ENCODE measurements around the gene CMTM2.
"Not testable (repeated sequence)": the region's sequence is repeated elsewhere in the genome, so short reads cannot be mapped to it uniquely, and the experiment has no call there.

Gene CMTM2

GRCh38 chr16:66621973-66622372, 42.7 kb downstream of the CMTM2 start:
- no peaks in the 10 kb centered on the region for H3K9me3 ChIP-seq (ENCODE audit: insufficient read depth, low read length)
- no peaks in the 10 kb centered on the region for H3K36me3 ChIP-seq (ENCODE audit: low read length)
- no peak overlapping the region for H3K27ac ChIP-seq (ENCODE audit: low read depth, low read length)
- H3K4me2 ChIP-seq (ENCODE audit: low read depth, low read length, poor library complexity, severe bottlenecking) = no peak overlapping the region
- no peaks in the 10 kb centered on the region for H4K20me1 ChIP-seq (ENCODE audit: low read depth, low read length)
- H3K79me2 ChIP-seq (ENCODE audit: insufficient read depth, low read length) = no peaks in the 10 kb centered on the region
- TF ChIP-seq CTCF (IDR thresholded peaks at IDR 0.05; ENCODE audit: insufficient read depth, low read length, poor library complexity, severe bottlenecking) = no peak
- TF ChIP-seq EZH2phosphoT487 (conservative IDR thresholded peaks at IDR 0.05; ENCODE audit: low read length) = no peak
- no peaks in the 10 kb centered on the region for H3F3A ChIP-seq (ENCODE audit: insufficient read depth)
- H3K9ac ChIP-seq (ENCODE audit: low read length) = no peak overlapping the region
- H3K9me2 ChIP-seq (replicated peaks; ENCODE audit: insufficient read depth, low read length) = no peaks in the 10 kb centered on the region
- no peak overlapping the region for H2AFZ ChIP-seq (ENCODE audit: low read depth, low read length, severe bottlenecking)
- H3K4me3 ChIP-seq (ENCODE audit: insufficient read depth, low read length, poor library complexity, severe bottlenecking) = no peak overlapping the region
- H3K27me3 ChIP-seq (ENCODE audit: low read length) = no peaks in the 10 kb centered on the region

- Histone ChIP-seq H3K9me3 (ENCODE audit: insufficient read depth, low read length) (no peaks in the 10 kb centered on the region), H3K9me2 (replicated peaks; ENCODE audit: insufficient read depth, low read length) (no peaks in the 10 kb centered on the region), H2AFZ (ENCODE audit: low read depth, low read length, severe bottlenecking) (no peak overlapping the region), H4K20me1 (ENCODE audit: low read depth, low read length) (no peaks in the 10 kb centered on the region), H3K36me3 (ENCODE audit: low read length) (no peaks in the 10 kb centered on the region), H3K27me3 (ENCODE audit: low read length) (no peaks in the 10 kb centered on the region), H3K4me3 (ENCODE audit: insufficient read depth, low read length, poor library complexity, severe bottlenecking) (no peak overlapping the region), H3K4me2 (ENCODE audit: low read depth, low read length, poor library complexity, severe bottlenecking) (no peak overlapping the region), H3K27ac (ENCODE audit: low read depth, low read length) (no peak overlapping the region), H3K9ac (ENCODE audit: low read length) (no peak overlapping the region), H3F3A (ENCODE audit: insufficient read depth) (no peaks in the 10 kb centered on the region), H3K79me2 (ENCODE audit: insufficient read depth, low read length) (no peaks in the 10 kb centered on the region)
- TF ChIP-seq EZH2phosphoT487 (conservative IDR thresholded peaks at IDR 0.05; ENCODE audit: low read length) = no peak
These were observed 43.6 kb downstream of the CMTM2 start for GRCh38 chr16:66622863-66623262.

GRCh38 chr16:66623755-66624154, 44.5 kb downstream of the CMTM2 start:
- H3K27ac ChIP-seq (ENCODE audit: low read depth, low read length) = no peak overlapping the region
- no peak overlapping the region for H3K9ac ChIP-seq (ENCODE audit: low read length)
- H3K4me2 ChIP-seq (ENCODE audit: low read depth, low read length, poor library complexity, severe bottlenecking) = no peak overlapping the region
- H3K79me2 ChIP-seq (ENCODE audit: insufficient read depth, low read length) = no peaks in the 10 kb centered on the region
- no peaks in the 10 kb centered on the region for H3F3A ChIP-seq (ENCODE audit: insufficient read depth)
- no peaks in the 10 kb centered on the region for H4K20me1 ChIP-seq (ENCODE audit: low read depth, low read length)
- H3K9me3 ChIP-seq (ENCODE audit: insufficient read depth, low read length) = no peaks in the 10 kb centered on the region
- no peaks in the 10 kb centered on the region for H3K27me3 ChIP-seq (ENCODE audit: low read length)
- H2AFZ ChIP-seq (ENCODE audit: low read depth, low read length, severe bottlenecking) = no peak overlapping the region
- H3K36me3 ChIP-seq (ENCODE audit: low read length) = no peaks in the 10 kb centered on the region
- H3K4me3 ChIP-seq (ENCODE audit: insufficient read depth, low read length, poor library complexity, severe bottlenecking) = no peak overlapping the region
- H3K9me2 ChIP-seq (replicated peaks; ENCODE audit: insufficient read depth, low read length) = no peaks in the 10 kb centered on the region
- TF ChIP-seq EZH2phosphoT487 (conservative IDR thresholded peaks at IDR 0.05; ENCODE audit: low read length) (no peak), CTCF (IDR thresholded peaks at IDR 0.05; ENCODE audit: insufficient read depth, low read length, poor library complexity, severe bottlenecking) (no peak)

- not testable (repeated sequence) for H3K9me2 ChIP-seq (replicated peaks; ENCODE audit: insufficient read depth, low read length); H3K27ac ChIP-seq (ENCODE audit: low read depth, low read length); H3K9ac ChIP-seq (ENCODE audit: low read length); H3K4me3 ChIP-seq (ENCODE audit: insufficient read depth, low read length, poor library complexity, severe bottlenecking); H2AFZ ChIP-seq (ENCODE audit: low read depth, low read length, severe bottlenecking); H3F3A ChIP-seq (ENCODE audit: insufficient read depth); H3K27me3 ChIP-seq (ENCODE audit: low read length); H3K4me2 ChIP-seq (ENCODE audit: low read depth, low read length, poor library complexity, severe bottlenecking); H3K9me3 ChIP-seq (ENCODE audit: insufficient read depth, low read length); H4K20me1 ChIP-seq (ENCODE audit: low read depth, low read length); H3K36me3 ChIP-seq (ENCODE audit: low read length); H3K79me2 ChIP-seq (ENCODE audit: insufficient read depth, low read length)
These were observed 48.5 kb downstream of the CMTM2 start for GRCh38 chr16:66627611-66628378.
